HG03442 (cell line): Measurements from ENCODE around the gene MEP1A.
"Not testable (repeated sequence)": the region's sequence is repeated elsewhere in the genome, so short reads cannot be mapped to it uniquely, and the experiment has no call there.

Experiments
- ATAC-seq: cut with Tn5 transposase; IDR thresholded peaks from one replicate; pipeline ENCODE4 v1.9.1; 2021; ENCODE audit warnings: mild to moderate bottlenecking, moderate library complexity; ENCODE audit not compliant: unreplicated experiment

Gene MEP1A

GRCh38 chr6:46832816-46833215 lies 39.6 kb downstream of the MEP1A start:
- ATAC-seq, result no peak

DNA sequence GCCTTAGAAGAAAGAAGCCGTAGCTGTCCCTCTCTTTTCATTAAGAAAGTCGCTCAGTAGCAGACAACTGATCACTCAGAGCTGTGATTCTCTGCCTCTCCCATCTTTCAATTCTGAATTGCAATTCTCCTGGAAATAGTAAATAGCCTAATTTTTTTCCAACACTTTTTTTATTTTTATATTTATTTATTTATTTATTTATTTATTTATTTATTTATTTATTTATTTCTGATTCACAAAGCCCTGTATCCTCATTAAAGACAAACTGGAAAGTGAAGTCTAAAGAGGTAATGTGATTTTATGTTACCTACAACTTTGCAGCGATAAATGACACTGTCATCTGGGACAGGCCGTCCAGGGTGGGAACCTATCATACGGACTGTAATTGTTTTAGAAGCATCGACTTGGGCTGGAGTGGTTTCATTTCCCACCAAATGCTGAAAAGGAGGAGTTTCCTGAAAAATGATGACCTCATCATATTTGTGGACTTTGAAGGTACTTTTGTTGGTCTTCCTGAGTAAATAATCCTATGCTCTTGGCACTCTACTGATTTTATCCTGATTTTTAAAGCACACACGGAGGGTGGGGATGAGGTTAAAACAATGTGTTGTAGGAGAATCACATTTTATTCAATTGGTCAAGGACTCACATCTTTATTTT lies 41.2 kb downstream of the MEP1A start:
- not testable (repeated sequence) for ATAC-seq

DNA sequence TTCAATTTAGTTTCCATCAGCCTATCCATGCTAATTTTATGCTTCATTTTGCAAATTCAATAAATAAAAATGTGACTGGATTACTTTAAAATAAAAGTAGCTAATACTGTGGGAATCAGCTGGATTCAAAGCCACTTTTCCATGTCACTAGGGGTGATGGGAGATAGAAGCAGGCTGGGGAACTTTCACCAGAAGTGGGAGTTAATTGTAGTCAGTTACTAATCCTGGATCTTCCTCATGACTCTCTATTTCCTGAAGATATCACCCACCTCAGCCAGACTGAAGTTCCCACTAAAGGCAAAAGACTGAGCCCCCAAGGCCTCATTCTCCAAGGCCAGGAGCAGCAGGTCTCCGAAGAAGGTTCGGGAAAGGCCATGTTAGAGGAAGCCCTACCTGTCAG lies 41.8 kb downstream of the MEP1A start:
- not testable (repeated sequence) for ATAC-seq

DNA sequence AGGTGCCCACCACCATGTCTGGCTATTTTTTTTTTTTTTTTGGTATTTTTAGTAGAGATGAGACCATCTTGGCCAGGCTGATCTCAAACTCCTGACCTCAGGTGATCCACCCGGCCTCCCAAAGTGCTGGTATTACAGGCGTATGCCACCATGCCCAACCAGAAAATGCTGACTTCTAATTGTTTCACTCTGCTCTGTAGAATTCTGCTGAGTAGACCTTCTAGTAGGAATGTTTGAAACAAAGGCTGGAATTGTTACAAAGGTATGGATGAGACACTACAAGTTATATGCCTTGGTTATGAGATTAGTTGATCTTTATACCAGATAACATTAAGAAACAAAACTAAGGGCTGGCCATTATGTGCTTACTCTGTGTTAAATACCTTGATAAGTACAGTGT lies 44.8 kb downstream of the MEP1A start:
- ATAC-seq, result no peak

- not testable (repeated sequence) for ATAC-seq
Observed at GRCh38 chr6:46842252-46842846, 49.2 kb downstream of the MEP1A start.

GRCh38 chr6:46845126-46845525 lies 51.9 kb downstream of the MEP1A start:
- no peak for ATAC-seq

DNA sequence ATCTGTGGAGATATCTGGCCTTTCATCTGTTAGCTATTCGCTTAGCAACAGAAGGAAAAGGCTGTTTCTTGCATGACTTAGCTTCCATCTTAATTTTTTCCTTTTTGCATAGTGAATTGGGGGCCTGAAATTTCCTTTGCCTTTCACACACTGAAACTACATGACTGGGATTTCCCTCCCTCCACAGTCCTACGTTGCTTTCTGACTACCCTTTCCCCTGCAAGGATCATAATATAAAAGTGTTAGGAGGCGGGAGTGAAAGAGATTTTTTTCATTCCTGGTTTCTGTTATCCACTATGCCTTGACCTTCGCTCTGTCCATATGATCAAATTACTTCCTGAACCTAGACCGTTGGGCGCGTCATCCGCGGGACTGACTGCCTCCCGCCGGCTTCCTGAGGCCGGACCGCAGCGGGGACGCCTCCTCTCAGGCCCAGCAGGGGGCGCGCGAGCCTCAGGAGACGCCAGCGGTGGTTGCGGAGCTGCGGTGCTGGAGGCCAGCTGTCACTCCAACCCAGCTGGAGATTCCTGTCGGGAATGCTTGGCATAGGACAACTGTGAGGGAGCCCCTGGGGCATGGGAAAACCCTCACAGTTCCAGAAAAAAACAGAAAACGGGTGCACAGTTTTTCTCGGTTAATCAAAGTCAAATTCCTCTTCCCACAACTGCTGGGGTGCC lies 55.6 kb downstream of the MEP1A start:
- ATAC-seq, result peak; percentile 96

DNA sequence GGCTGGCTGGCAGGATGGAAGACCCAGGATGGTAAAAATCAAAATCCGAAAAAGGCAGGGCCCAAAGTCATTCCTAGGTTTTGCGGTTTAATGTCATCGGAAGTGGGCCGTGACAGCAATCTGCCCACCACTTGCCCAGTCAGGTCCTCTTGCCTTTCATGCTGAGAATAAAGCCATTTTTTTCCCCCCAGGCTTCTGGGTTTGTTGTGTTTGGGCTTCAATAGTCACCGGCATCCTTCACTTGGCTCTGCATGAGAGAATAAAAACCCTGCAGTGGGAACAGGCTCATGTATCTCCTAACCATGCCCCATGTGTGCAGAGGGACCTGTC lies 56.1 kb downstream of the MEP1A start:
- ATAC-seq, result no peak

GRCh38 chr6:46850792-46851191 lies 57.6 kb downstream of the MEP1A start:
- no peak for ATAC-seq

DNA sequence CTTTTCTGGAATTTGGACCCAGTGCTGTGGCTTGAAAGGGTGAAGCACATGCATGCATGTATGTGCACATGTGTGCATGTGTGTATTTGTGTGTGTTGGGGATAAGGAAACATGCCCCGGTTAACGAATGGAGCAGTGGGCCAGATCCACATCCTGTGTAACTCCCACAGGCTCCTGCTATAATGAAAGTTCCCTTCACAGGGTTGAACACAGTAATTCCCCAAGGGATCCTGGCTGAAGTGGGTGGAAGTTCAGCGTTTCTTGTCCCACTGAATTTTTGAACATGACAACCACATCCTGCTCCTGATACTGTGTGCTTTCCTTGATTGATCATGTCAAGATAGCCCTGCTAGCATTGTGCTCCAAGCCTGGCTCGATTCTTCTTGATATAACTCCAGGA lies 58.4 kb downstream of the MEP1A start:
- ATAC-seq, result not testable (repeated sequence)

DNA sequence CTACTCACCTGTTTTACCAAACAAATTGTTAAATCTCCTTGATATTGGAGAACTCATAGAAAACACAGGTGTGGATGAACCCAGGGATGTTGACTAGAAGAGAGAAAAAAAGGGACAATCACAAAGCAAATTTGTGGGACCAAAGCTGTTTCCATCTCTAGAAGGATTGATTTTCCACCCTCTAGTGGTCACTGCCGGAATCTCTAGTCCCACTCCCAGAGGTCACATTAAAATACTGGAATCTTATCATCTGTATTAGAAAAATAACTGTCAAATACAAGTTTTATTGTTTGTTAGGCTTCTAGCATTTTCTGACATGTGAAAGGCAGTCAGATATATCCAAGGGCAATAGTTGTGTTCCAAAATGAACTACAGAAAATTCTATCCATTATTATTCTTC lies 62.8 kb downstream of the MEP1A start:
- ATAC-seq, result not testable (repeated sequence)

DNA sequence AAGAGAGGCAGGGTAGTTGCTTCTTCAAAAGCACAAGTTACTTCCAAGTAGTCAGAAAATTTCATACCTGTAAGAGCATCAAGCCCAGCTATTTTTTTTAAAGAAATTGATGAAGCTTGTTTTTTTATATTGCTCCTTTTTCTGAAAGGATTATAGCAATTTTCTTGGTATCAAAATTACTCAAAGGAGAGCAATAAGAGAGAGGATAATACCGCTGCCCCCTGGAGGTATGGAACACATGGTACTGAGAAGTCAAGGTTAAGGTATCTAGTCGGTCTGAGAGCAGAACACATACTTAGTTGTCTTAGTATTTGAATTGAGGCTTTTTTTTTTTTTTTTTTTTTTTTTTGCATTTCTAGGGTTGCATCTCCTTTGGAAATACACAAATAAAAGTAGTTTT lies 69.2 kb downstream of the MEP1A start:
- ATAC-seq, result no peak

DNA sequence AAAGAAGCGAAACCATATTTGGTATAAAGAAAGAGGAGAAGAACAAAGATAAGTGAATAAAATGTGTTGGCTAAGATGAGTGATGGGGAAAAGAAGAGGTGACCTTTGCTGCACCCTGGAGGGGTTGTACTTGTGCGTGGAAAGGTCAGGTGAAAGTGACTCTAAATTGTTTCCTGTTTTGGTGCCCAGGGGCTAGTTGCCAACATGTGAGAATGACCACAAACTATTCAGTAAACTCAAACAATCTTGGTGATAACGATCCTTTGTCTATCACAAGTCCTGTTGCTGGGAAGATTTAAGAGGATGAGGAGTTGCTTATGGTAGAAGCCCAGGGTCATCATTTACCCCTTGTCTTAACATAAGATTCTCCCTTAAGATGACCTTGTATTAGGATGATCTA lies 70.6 kb downstream of the MEP1A start:
- ATAC-seq, result no peak

DNA sequence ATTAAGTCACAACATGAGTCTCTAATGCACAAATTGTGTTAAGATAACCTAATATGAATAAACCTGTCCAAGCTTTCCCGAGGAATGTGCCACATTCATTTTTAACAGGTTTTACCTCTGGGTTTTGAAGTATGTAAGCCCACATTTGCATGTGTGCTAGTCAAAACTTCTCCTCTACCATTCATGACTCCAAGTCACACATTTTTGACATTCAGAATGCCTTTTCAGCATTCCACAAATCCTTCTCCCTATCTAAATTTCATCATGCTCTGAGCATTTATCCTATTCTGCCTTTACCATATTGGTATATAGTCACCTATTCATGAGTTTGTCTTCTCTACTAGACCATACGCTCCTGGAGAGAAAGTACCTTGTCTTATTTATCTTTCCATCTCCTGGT lies 72.0 kb downstream of the MEP1A start:
- ATAC-seq, result no peak

DNA sequence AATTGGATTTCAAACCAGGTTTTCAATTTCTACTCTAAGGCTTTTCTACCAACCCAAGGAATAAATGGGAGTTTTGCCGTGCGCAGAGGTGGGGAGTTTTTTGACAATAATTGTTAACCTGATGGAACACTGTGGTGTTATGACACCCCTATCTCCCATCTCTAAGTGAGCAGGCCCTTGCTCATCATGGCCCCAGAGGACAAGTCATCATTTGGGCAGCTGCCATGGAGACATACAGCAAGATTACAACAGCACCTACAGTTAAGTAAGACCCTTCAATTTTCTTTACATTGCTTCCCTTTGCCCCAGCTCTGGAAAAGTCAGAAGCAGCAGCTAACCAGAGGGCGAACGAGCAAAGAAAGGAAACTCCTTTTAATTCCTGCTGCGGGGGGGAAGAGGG lies 74.2 kb downstream of the MEP1A start:
- ATAC-seq, result no peak

GRCh38 chr6:46876126-46876525 lies 82.9 kb downstream of the MEP1A start:
- ATAC-seq, result no peak

DNA sequence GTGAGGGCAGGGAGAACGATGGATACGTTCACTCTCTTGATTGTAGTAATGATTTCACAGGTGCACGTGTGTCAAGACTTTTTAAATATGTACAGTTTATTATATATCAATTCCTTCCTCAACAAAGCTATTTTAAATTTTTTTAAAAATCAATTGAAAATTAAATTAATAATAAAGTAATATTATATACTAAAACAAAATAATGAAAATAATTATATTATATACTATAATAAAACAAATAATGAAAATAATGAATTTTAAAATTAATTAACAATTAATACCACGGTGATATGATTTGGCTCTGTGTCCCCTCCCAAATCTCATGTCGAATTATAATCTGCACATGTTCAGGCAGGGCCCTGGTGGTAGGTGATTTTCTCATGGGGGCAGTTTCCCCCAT lies 85.8 kb downstream of the MEP1A start:
- no peak for ATAC-seq

DNA sequence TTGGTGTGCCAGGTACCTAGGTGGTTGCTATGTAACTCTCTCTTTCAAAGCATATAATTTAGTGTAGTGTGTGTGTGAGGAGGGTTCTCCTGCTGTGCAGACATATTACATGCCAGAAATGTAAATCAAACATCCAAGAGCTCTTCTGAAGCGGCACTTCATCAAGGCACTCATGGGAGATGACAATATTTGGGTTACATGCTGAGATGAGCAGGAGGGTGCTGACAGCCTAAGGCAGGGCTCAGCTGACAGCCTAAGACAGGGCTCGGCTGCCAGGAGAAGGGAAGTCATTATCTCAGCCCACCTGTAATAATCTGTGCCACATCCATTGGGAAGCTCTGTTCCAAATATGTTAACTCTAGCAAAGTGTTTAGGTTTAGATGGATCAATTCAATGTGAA lies 89.5 kb downstream of the MEP1A start:
- no peak for ATAC-seq

DNA sequence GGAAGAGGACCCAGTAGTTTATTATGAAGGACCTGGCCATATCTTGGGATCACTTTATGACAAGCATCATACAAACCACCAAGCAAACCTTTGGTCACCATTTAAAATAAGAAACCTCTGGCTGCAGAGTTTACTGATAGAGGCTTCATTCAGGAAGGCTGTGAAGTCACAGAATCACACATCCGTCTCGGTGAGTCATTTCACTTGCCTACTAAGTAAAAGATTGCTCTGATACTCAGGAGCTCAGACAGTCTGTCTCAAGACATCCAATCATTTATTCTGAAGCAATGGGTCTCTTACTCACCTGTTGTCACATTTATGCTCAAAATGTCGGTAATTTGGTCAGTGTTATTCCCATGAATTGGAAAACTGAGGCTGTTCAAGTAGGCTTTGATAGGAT lies 94.8 kb downstream of the MEP1A start:
- no peak for ATAC-seq

DNA sequence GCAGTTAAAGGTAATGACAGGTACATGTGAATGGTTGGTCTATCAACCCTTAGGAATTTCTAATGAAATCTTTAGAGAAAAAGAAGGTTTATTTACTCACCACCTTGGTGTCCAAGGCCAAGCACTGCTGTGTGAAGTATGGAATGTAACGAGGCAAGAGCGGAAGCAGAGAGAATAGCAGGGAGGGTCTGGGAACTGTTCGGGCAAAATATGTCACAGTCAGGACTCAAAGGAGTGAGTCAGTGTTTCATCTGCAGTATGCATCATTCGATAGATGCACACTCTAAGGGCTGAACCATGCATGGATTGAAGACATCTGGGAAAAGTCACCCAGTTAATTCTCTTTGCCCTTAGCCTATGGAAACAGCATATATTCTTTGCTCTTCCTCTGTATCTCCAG lies 95.4 kb downstream of the MEP1A start:
- no peak for ATAC-seq
